CD14-positive monocyte (primary cell): ENCODE data around the gene DNAJA4. TPM values are rescaled to one million over a fixed set of nuclear protein-coding genes. Genes with fewer than 3 reads are reported as not detected.

Experiments
- DNase-seq, 3 donors: peaks; one replicate each; pipeline ENCODE4 v3.0.0-alpha.2; 2011 to 2022
- H2AFZ ChIP-seq: 2 replicates; pipeline ENCODE4 v1.6.0; 2012; ENCODE audit warnings: mild to moderate bottlenecking, low read depth, low read length, inconsistent platforms; ENCODE audit not compliant: insufficient read depth, poor library complexity, severe bottlenecking
- H3K27ac ChIP-seq, 2 donors: 1 replicate in 1 of 2; 2 replicates in 1 of 2; pipeline ENCODE4 v1.5.1; 2012 to 2013; ENCODE audit warnings: low read length in 2 of 2, control low read depth in 1 of 2, inconsistent platforms in 1 of 2, low read depth in 1 of 2, mild to moderate bottlenecking in 1 of 2
- H3K27me3 ChIP-seq, 2 donors: one replicate each; pipeline versions ENCODE4 v1.6.0 to v1.6.1; 2011 to 2013; ENCODE audit warnings: low read length in 2 of 2; ENCODE audit not compliant: control insufficient read depth in 2 of 2, insufficient read depth in 2 of 2
- H3K36me3 ChIP-seq, 2 donors: replicated peaks in 1 of 2; 1 replicate in 1 of 2; 2 replicates in 1 of 2; pipeline versions ENCODE4 v1.5.1 to v1.6.1; 2012 to 2013; ENCODE audit warnings: low read length in 2 of 2, control low read depth in 1 of 2, inconsistent platforms in 1 of 2, mild to moderate bottlenecking in 1 of 2; ENCODE audit not compliant: insufficient read depth in 2 of 2, control insufficient read depth in 1 of 2
- H3K4me1 ChIP-seq, 2 donors: 1 replicate in 1 of 2; 2 replicates in 1 of 2; pipeline versions ENCODE4 v1.5.1 to v1.6.1; 2012 to 2013; ENCODE audit warnings: low read length in 2 of 2, control low read depth in 1 of 2, inconsistent platforms in 1 of 2, mild to moderate bottlenecking in 1 of 2, moderate library complexity in 1 of 2; ENCODE audit not compliant: insufficient read depth in 2 of 2, control insufficient read depth in 1 of 2
- H3K4me2 ChIP-seq: replicated peaks from 2 replicates; pipeline ENCODE3; 2012; ENCODE audit warnings: low read length, moderate library complexity, mild to moderate bottlenecking; ENCODE audit not compliant: poor library complexity, severe bottlenecking; ENCODE audit errors: extremely low read depth
- H3K4me3 ChIP-seq, 3 experiments: fragments of 200-600 bp in 1 of 3; sonication (generic) in 1 of 3; replicated peaks in 1 of 3; 1 replicate in 2 of 3; 2 replicates in 1 of 3; pipeline ENCODE4 v1.5.1; 2011 to 2013; ENCODE audit warnings: low read length in 3 of 3, mild to moderate bottlenecking in 3 of 3, control low read depth in 2 of 3, low read depth in 2 of 3, inconsistent platforms in 1 of 3, moderate library complexity in 1 of 3
- H3K79me2 ChIP-seq: 2 replicates; pipeline ENCODE4 v1.6.0; 2012; ENCODE audit warnings: mild to moderate bottlenecking, control low read depth, inconsistent platforms, low read length, moderate library complexity; ENCODE audit not compliant: insufficient read depth
- H3K9ac ChIP-seq: 2 replicates; pipeline ENCODE4 v1.6.0; 2017; ENCODE audit warnings: low read length, mild to moderate bottlenecking; ENCODE audit not compliant: insufficient read depth, poor library complexity, severe bottlenecking
- H3K9me3 ChIP-seq, 2 donors: replicated peaks in 1 of 2; 1 replicate in 1 of 2; 2 replicates in 1 of 2; pipeline versions ENCODE4 v1.5.1 to v1.6.1; 2012 to 2013; ENCODE audit warnings: low read length in 2 of 2, control low read depth in 1 of 2; ENCODE audit not compliant: control insufficient read depth in 1 of 2, insufficient read depth in 1 of 2
- H4K20me1 ChIP-seq: 2 replicates; pipeline ENCODE4 v1.6.0; 2012; ENCODE audit warnings: mild to moderate bottlenecking, low read length, control low read depth, moderate library complexity; ENCODE audit not compliant: insufficient read depth
- H3K27ac Mint-ChIP-seq, 7 donors: one replicate each; pipeline ENCODE4 v1.8.0; 2020; ENCODE audit warnings: mild to moderate bottlenecking in 7 of 7, mixed read lengths in 7 of 7, moderate library complexity in 6 of 7, inconsistent platforms in 2 of 7
- H3K27me3 Mint-ChIP-seq, 3 donors: one replicate each; pipeline ENCODE4 v1.8.0; 2021 to 2022; ENCODE audit warnings: low read depth in 3 of 3, mild to moderate bottlenecking in 3 of 3, mixed read lengths in 3 of 3, moderate library complexity in 3 of 3, inconsistent platforms in 1 of 3
- H3K36me3 Mint-ChIP-seq, 2 donors: one replicate each; pipeline ENCODE4 v1.8.0; 2020; ENCODE audit warnings: mixed read lengths in 2 of 2, inconsistent platforms in 1 of 2, mild to moderate bottlenecking in 1 of 2
- H3K4me1 Mint-ChIP-seq: one replicate; pipeline ENCODE4 v1.8.0; 2020; ENCODE audit warnings: mild to moderate bottlenecking, mixed read lengths
- H3K4me3 Mint-ChIP-seq, 2 donors: one replicate each; pipeline ENCODE4 v1.8.0; 2020; ENCODE audit warnings: mild to moderate bottlenecking in 2 of 2, mixed read lengths in 2 of 2, moderate library complexity in 1 of 2
- H3K9me3 Mint-ChIP-seq, 7 donors: one replicate each; pipeline ENCODE4 v1.8.0; 2020 to 2022; ENCODE audit warnings: mixed read lengths in 7 of 7, mild to moderate bottlenecking in 6 of 7, moderate library complexity in 6 of 7, inconsistent platforms in 2 of 7
- WGBS: methylation state at CpG from one replicate; pipeline ENCODE4 v1.1.5; 2013; ENCODE audit warnings: missing lambda C conversion rate; ENCODE audit not compliant: insufficient coverage; 5-methylcytosine and 5-hydroxymethylcytosine counted together
- intact Hi-C, 2 donors: fragments of 100-400 bp; cut with micrococcal nuclease; formaldehyde crosslinking; loops; one replicate each; pipeline versions ENCODE4 v1.15.0 to v1.15.1; 2023
- polyA plus RNA-seq, 3 donors: library from polyadenylated mRNA; depleted of rRNA in 1 of 3; unstranded in 2 of 3; stranded (reverse) in 1 of 3; fragments of 300-500 nt in 2 of 3; fragments of >200 nt in 1 of 3; fragmentation: Illumina TruSeq in 2 of 3; gene quantifications; 1 replicate in 2 of 3; 2 replicates in 1 of 3; pipeline ENCODE4 v1.2.3, GENCODE V29; 2012 to 2021
- TF ChIP-seq, protein P1 (sequence below): fragments of 200-600 bp; IDR thresholded peaks from one replicate; pipeline ENCODE4 v1.8.0; 2022; ENCODE audit warnings: antibody characterized with exemption, mild to moderate bottlenecking

Gene DNAJA4
- polyA plus RNA-seq, 3 donors = 2.4 to 20.9 (median 2.5) TPM

GRCh38 chr15:78233496-78233895, 30.9 kb upstream of the DNAJA4 start:
- Mint-ChIP-seq H3K4me1 (no peaks in the 10 kb centered on the region), H3K27ac (no peak overlapping the region), H3K36me3 (no peaks in the 10 kb centered on the region), H3K4me3 (no peak overlapping the region), H3K27me3 (peaks cover 3 to 10% (median 10%) of the 10 kb centered on the region in 3 donors), H3K9me3 (no peaks in the 10 kb centered on the region)
- Histone ChIP-seq H2AFZ (no peak overlapping the region), H3K4me2 (no peak overlapping the region), H3K36me3 (no peaks in the 10 kb centered on the region), H4K20me1 (no peaks in the 10 kb centered on the region), H3K27me3 (no peaks in the 10 kb centered on the region), H3K4me1 (no peaks in the 10 kb centered on the region), H3K9me3 (no peaks in the 10 kb centered on the region), H3K9ac (no peak overlapping the region), H3K4me3 (no peak overlapping the region), H3K79me2 (no peaks in the 10 kb centered on the region), H3K27ac (no peak overlapping the region)
- 84% methylated on average over 5 of the region's 11 CpGs for WGBS
- DNase-seq = no peak
- TF ChIP-seq, protein P1, sequence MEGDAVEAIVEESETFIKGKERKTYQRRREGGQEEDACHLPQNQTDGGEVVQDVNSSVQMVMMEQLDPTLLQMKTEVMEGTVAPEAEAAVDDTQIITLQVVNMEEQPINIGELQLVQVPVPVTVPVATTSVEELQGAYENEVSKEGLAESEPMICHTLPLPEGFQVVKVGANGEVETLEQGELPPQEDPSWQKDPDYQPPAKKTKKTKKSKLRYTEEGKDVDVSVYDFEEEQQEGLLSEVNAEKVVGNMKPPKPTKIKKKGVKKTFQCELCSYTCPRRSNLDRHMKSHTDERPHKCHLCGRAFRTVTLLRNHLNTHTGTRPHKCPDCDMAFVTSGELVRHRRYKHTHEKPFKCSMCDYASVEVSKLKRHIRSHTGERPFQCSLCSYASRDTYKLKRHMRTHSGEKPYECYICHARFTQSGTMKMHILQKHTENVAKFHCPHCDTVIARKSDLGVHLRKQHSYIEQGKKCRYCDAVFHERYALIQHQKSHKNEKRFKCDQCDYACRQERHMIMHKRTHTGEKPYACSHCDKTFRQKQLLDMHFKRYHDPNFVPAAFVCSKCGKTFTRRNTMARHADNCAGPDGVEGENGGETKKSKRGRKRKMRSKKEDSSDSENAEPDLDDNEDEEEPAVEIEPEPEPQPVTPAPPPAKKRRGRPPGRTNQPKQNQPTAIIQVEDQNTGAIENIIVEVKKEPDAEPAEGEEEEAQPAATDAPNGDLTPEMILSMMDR = no peak
- intact Hi-C loops = no loop called here

- Histone ChIP-seq H3K79me2 (no peaks in the 10 kb centered on the region), H3K27me3 (no peaks in the 10 kb centered on the region), H3K36me3 (no peaks in the 10 kb centered on the region), H3K4me3 (no peak within 1 kb of the TSS), H3K4me2 (no peak within 1 kb of the TSS), H4K20me1 (no peaks in the 10 kb centered on the region), H3K9me3 (no peaks in the 10 kb centered on the region), H2AFZ (no peak within 1 kb of the TSS), H3K4me1 (no peaks in the 10 kb centered on the region), H3K9ac (no peak within 1 kb of the TSS), H3K27ac (no peak within 1 kb of the TSS)
- H3K27me3 Mint-ChIP-seq = peaks cover 3 to 8% (median 8%) of the 10 kb centered on the region in 3 donors
- intact Hi-C loops = no loop called here
- H3K9me3 Mint-ChIP-seq = no peaks in the 10 kb centered on the region
- TF ChIP-seq, protein P1 = no peak
- no peaks in the 10 kb centered on the region for H3K4me1 Mint-ChIP-seq
- no peak within 1 kb of the TSS for H3K4me3 Mint-ChIP-seq
- no peak within 1 kb of the TSS for H3K27ac Mint-ChIP-seq
- 100% methylated on average over 2 of the region's 6 CpGs for WGBS
- no peak for DNase-seq
- H3K36me3 Mint-ChIP-seq = no peaks in the 10 kb centered on the region
Observed at GRCh38 chr15:78234515-78235040, 29.8 kb upstream of the DNAJA4 start, which contains the start of gene ACSBG1. ACSBG1 (minus strand) TSS chr15:78234565; CDS start chr15:78234501, 64 bp downstream.
